GM18511 (cell line): ENCODE results near the gene ST3GAL5.

Source experiments
- ATAC-seq: cut with Tn5 transposase; IDR thresholded peaks from one replicate; pipeline ENCODE4 v1.9.1; 2021; ENCODE audit warnings: mild to moderate bottlenecking, moderate library complexity; ENCODE audit not compliant: unreplicated experiment

Gene ST3GAL5

DNA sequence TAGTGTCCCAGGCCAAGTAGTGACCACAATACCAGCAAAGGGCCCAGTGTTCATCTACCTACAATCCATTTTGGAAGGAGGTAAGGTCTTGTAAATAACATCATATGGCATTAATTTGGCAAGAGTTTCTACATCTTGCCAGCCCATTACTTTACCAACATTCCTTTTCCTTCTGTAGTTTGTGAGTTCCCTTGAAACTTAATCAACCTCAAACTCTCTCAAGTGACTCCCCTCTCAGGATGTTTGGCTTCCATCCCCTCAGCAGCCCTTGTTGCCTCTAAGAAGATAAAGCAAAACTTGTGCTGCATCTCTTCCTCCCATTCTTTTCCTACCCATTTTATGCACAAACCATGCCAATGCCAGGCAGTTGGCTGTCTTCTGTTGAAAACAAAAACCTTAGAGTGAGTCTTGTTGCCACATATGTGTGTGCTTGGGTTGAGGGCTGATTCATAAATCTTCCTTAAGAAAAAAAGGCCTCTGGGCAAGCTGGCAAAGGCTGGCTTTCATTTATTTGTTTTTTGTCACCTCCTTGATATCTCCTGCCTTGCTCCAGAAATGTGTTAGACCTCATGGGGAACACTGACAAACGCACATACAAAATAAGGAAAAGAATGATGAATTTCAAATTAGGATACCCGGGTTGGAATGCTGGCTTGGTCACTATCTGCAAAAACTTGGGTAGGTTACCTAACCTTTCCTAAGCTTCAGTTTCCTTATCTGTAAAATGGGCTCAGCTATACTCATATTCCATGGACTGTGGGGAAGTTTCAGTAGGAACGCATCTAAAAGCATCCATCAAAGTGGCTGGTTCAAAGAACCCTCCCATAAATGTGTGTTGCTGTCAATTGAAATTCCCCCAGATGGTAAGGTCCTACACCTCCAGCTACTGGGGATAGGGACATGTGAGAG lies 29.4 kb upstream of the ST3GAL5 start:
- no peak for ATAC-seq

DNA sequence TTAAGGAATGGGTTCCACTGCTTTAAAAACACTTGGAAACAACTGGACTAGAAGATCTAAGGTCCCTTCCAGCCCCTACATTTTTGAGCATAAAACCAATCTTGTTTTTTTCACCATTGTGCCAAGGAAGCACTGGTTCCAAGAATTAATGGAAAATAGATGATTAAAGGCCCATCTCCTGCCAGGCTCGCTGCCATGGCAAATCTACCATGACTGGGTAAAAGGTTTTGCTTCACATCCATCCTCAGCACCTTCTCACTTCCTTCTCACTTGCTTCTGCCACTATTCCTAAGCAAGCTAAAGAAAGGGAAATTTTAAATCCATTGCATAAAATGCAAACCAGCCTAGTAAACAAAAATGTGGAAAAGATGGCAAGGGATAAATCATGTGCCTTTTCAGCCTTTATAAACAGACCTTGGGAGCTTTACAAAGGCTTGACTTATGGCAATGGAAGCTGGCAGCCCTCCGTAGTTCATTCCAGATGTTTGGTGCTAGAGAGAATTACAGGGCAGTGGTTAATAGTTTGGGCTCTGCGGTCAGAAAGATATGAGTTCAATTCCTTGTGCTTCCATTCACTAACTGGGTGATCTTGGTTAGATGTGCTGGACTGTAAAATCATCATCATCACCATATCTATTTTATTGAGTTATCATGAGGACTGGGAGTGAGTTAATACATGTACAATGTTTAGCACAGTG lies 27.0 kb upstream of the ST3GAL5 start:
- ATAC-seq, result no peak

DNA sequence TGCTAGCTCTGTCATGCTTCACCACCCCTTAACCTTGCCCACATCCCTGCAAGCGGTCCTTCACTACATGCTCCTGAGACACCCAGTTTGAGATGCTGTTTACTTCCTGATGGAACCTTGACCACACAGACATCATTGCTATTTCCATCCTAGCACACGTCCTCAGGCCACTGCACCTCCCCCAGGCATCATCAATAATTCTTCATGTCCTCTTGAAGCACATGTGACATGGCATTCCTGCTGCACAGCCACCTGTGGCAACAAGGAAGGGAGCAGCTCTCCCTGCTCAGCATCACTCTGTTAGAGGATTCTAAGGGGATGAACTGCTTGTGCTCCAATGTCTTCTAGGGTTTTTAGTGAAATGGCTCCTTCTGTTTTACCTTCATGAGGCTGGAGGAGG lies 26.1 kb upstream of the ST3GAL5 start:
- no peak for ATAC-seq

DNA sequence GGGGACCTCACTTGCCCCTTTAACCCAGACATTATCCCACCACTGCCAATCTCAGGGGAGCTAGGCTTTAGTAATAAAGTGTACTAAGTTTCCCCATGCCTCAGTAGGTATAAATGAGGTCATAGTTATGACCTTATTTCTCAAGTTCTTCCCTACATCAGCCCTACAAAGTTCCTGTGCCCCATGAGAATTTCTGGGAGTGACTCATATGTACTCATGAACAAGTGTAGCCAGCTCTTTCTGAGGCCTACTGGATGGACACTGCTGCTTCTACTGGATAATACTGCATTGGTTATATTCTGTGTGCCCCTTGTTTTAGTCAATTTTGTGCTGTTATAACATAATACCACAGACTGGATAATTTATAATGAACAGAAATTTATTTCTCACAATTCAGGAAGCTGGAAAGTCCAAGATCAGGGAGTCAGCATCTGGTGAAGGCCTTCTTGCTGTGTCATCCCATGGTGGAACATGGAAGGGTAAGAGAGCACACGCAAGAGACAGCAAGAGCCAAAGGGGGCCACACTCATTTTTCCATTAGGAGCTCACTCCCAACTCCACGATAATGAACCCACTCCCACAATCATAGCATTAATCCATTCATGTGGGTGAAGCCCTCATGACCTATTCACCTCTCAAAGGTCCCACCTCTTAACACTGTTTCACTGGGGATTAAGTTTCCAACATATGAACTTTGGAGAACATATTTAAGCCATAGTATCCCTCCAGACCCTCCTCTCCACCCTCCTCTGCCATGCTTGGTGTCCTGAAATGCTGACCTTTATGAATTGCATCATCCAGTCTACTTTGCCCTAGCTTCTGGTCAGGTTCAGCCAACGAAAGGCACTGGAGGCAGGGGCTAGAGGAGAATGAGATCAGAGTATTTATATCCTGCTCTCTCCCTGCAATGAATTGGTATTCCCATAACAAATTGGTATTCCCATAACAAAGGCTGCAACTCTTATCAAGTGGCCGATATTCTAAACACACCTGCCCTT lies 25.4 kb upstream of the ST3GAL5 start:
- no peak for ATAC-seq

GRCh38 chr2:85911814-85912692 lies 23.3 kb upstream of the ST3GAL5 start:
- ATAC-seq, result no peak

DNA sequence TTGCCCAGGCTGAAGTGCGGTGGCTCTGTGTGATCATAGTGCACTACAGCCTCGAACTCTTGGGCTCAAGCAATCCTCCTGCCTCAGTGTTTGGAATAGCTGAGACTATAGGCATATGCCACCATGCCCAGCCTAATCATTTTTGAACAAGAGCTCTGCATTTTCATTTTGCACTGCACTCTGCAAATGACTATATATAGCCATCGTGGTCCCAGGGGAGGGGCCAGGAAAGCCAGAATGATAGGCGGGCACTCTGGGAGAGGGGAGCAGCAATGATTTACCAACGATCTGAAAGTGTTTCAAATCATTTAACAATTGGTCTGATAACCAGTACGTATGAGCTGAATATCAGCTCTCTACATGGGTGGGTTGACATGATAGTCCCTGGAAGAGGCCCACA lies 22.3 kb upstream of the ST3GAL5 start:
- ATAC-seq, result no peak

- no peak for ATAC-seq
These were observed 20.2 kb upstream of the ST3GAL5 start for GRCh38 chr2:85909005-85909404.

DNA sequence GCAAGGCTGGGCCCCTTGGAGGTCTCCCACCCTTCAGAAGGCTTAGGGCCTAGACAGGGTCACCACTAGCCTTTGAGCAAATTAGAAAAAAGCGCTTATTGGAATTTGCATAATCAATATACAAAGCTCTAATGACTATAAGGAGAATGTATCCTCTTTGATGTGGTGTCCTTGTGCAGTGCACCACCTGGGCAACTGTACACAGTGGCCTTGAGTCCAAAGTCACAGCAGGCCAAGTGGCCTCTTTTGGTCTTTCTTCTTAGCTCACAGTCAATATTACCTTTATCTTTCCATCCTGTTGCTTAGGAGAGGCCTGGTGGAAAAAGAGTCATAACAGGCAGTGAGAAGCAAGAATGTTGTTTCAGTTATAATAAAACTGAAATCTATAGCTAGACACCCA lies 19.7 kb upstream of the ST3GAL5 start:
- ATAC-seq, result no peak

GRCh38 chr2:85907671-85908157 lies 18.9 kb upstream of the ST3GAL5 start:
- ATAC-seq, result no peak

DNA sequence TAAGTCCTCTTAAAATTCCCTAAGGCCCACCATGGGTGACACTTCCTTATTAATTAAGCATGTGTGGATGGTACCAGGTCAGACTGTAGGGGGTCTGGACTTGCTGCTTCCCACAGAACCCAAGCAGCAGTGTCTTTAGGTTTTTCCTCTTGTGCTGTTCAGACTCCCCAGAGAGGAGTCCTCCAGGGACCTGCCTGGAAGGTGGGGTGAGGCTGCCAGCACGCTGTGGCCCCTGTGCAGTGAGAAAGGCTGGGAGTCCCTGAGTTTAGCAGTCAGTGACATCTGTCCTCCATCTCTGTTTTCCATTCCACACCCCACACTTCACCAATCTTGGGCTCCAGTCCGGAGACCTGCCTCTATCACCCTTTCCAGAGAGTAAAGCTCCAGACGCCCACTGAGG lies 18.0 kb upstream of the ST3GAL5 start:
- ATAC-seq, result no peak

DNA sequence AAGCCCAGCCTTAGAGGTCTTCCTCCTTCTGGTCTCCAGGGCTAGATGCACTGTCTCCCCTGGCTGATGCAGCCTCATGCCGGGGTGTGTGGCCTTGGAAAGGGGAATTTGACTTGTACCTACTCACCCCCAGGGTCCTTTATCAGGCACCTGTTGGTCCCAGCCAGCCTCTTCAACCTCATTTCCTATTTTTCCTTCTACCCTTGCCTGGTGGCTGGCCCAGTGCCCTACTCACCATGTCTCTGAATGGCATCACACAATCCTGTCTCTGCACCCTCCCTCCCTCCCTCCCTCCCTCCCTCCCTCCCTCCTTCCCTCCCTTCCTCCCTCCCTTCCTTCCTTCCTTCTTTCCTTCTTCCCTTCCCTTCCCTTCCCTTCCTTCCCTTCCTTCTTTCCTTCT lies 17.1 kb upstream of the ST3GAL5 start:
- ATAC-seq, result no peak

DNA sequence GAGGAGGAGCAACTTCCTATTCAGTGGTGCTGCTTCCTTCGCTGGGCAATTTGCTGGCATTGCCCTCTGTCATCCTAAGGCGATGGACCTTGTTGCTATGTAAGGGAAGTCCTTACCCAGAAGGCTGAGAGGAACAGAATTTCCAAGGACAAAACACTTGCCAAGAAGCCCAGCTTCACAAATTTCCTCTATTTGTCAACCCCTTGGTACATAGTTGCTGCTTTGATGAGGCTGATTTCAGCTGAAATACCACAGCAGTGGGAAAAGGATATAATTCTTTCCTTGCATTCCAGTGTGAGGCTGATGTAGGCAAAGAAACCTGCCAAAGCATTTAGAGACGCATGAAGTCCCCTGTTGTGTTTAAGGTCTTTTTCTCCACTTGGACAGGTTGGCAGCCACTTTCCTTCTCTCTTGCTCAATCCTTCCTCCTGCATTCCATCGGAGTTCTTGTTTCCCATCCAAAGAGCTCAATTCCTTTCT lies 16.4 kb upstream of the ST3GAL5 start:
- no peak for ATAC-seq

DNA sequence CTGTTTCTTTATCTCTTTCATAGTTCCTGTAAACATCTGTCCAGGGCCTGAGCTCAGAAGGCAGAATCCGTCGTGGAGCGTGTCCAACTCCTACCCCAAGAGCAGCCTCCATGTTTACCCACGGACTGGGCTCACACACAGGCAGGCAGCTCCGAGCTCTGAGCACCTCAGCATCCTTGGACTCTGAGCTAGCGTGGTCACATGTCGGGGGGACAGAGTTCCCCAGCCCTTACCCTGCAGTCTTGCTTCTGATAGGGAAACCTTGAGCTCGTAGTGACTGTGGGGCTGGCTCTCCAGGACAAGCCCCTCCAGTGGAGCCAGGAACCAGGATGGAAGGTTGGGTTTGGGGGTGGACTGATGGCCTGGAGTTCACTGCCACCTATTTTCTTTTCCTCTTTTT lies 15.1 kb upstream of the ST3GAL5 start:
- ATAC-seq, result no peak

- ATAC-seq, result no peak
These were observed 13.7 kb upstream of the ST3GAL5 start for GRCh38 chr2:85902496-85902895.

GRCh38 chr2:85901155-85901554 lies 12.4 kb upstream of the ST3GAL5 start:
- ATAC-seq, result no peak

DNA sequence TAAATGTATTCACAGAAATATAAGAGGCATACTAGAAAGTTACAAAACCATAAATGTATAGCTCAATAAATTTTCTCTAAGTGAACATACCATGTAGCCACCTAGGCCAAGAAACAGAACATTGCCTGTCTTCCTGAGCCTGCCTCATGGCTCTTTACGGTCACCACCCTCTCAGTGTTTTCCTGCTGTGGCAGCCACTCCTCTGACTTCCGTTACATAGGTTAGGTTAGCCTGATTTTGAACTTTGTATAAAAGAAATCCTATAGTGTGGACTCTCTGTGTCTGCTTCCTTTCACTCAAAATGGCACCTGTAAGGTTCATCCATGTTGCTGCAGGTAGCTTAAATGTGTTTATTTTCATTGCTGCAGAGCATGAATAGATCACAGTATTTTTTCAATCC lies 11.6 kb upstream of the ST3GAL5 start:
- ATAC-seq, result no peak

DNA sequence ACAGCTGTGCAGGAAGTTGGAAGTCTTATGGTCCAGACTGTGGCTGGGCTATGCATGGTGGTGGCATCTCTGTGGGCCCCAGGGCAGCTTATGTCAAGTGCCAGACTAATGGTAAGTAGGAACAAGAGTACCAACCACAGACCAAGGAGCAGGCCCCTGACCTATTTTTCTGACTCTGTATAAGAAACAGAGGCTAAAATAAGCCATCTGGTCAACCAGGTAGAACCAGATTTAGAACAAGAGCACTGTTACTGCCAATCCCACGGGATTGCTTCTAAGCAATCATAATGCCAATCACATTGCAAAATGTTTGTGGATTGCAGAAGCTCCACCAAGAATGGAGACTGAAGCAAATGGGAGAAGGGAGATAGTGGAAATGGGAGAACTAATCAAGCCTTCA lies 11.1 kb upstream of the ST3GAL5 start:
- no peak for ATAC-seq

DNA sequence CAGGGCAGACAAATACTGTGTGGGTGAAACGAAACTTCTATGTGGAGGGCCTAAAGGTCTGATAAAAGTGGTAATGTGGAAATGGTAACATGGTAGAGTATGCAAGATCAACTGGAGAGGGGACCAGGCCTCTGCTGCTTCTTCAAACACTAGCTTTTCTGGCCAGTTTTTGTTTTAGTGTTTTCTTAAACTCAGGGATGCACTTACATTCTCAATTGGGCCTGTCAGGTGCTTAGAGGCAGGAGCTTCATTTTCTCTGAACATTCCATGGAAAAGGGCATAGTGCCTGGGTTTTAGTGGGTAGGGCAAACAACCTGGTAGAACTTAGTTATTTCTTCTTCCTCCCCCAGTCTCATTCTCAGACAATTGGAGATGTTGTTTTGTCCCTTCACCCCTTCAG lies 10.5 kb upstream of the ST3GAL5 start:
- no peak for ATAC-seq

GRCh38 chr2:85898881-85899280 lies 10.1 kb upstream of the ST3GAL5 start:
- no peak for ATAC-seq
